ENCODE results near the gene OR4F17.
"Not testable (repeated sequence)": the region's sequence is repeated elsewhere in the genome, so short reads cannot be mapped to it uniquely, and the experiment has no call there.

The OR4F17 gene

GRCh38 chr19:106804-107203 is at the start of gene OR4F17:
OR4F17 (plus strand) TSS chr19:107104; CDS start chr19:110679, 3,575 bp downstream.
- in situ Hi-C loops (cut with MboI; ENCODE audit: low sequenced_read_pairs) = not testable (repeated sequence)

- in situ Hi-C loops (cut with MboI; ENCODE audit: low sequenced_read_pairs) = not testable (repeated sequence)
Observed at GRCh38 chr19:70793-71192, 36.1 kb upstream of the OR4F17 start.

- in situ Hi-C loops (cut with MboI; ENCODE audit: low sequenced_read_pairs) = not testable (repeated sequence)
Observed at GRCh38 chr19:82864-83263, 24.0 kb upstream of the OR4F17 start.

GRCh38 chr19:83626-84025 is 23.3 kb upstream of the OR4F17 start:
- in situ Hi-C loops (cut with MboI; ENCODE audit: low sequenced_read_pairs) = not testable (repeated sequence)

- in situ Hi-C loops (cut with MboI; ENCODE audit: low sequenced_read_pairs) = not testable (repeated sequence)
Observed at GRCh38 chr19:90678-91077, 16.2 kb upstream of the OR4F17 start.

GRCh38 chr19:94794-95193 is 12.1 kb upstream of the OR4F17 start:
- in situ Hi-C loops (cut with MboI; ENCODE audit: low sequenced_read_pairs) = not testable (repeated sequence)

GRCh38 chr19:97647-98046 is 9.3 kb upstream of the OR4F17 start:
- in situ Hi-C loops (cut with MboI; ENCODE audit: low sequenced_read_pairs) = not testable (repeated sequence)

- in situ Hi-C loops (cut with MboI; ENCODE audit: low sequenced_read_pairs) = not testable (repeated sequence)
Observed at GRCh38 chr19:120443-121140, 13.7 kb downstream of the OR4F17 start.
